ENCODE results near the gene PAIP1.

DNA sequence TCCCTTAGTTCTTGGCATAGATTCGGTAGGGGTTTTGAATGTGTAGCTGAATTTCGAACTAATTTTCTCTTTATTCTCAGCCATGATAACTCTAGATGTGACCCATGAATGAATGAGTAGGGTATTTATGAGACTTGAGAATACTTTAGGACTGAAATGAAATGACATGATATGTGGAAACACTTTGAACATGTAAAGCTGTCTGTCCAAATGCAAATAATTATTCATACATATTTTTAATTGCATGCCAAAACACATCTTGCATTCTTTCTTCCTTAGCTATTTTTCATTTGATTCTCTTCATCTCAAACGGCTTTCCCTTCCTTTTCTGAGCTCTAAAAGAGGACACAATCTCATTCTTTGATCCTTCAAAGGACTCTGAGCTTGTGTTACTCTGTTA lies 49.5 kb upstream of the PAIP1 start:
- TF ChIP-seq POLR2A (IDR thresholded peaks at IDR 0.05): no peak
- TF ChIP-seq, protein P1, sequence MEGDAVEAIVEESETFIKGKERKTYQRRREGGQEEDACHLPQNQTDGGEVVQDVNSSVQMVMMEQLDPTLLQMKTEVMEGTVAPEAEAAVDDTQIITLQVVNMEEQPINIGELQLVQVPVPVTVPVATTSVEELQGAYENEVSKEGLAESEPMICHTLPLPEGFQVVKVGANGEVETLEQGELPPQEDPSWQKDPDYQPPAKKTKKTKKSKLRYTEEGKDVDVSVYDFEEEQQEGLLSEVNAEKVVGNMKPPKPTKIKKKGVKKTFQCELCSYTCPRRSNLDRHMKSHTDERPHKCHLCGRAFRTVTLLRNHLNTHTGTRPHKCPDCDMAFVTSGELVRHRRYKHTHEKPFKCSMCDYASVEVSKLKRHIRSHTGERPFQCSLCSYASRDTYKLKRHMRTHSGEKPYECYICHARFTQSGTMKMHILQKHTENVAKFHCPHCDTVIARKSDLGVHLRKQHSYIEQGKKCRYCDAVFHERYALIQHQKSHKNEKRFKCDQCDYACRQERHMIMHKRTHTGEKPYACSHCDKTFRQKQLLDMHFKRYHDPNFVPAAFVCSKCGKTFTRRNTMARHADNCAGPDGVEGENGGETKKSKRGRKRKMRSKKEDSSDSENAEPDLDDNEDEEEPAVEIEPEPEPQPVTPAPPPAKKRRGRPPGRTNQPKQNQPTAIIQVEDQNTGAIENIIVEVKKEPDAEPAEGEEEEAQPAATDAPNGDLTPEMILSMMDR (IDR thresholded peaks at IDR 0.05): no peak
